DMS79 treated with DMSO at 0.1 percent for 48 hours (cell line): ENCODE measurements around the gene RAPGEF5.
A peak's percentile ranks its signal among the peaks of the same experiment; 100 is the strongest.
"Not testable (repeated sequence)": the region's sequence is repeated elsewhere in the genome, so short reads cannot be mapped to it uniquely, and the experiment has no call there.

ENCODE experiments used
- DNase-seq: peaks from one replicate; lab custom pipeline; 2025; lab: John Stamatoyannopoulos, UW

Gene RAPGEF5

DNA sequence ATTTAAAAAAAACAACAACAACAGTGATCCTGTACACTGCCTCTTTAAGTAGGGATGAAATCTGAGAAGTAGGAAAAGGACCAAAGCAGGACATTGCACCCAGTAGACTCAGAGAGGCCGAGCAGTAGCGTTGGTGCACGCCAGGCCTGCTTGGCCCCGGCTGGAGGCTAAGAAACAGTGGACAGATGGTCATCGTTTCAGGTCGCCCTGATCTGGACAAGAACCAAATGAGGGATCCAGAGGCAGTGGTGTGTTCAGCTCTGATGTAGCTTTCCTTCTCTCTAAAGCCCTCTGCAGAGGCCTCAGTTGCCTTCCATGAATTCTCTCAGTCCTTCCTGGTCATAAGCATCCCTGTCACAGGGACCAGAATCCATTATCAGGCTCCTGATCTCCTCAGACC lies 269.1 kb downstream of the RAPGEF5 start:
- DNase-seq: no peak

DNA sequence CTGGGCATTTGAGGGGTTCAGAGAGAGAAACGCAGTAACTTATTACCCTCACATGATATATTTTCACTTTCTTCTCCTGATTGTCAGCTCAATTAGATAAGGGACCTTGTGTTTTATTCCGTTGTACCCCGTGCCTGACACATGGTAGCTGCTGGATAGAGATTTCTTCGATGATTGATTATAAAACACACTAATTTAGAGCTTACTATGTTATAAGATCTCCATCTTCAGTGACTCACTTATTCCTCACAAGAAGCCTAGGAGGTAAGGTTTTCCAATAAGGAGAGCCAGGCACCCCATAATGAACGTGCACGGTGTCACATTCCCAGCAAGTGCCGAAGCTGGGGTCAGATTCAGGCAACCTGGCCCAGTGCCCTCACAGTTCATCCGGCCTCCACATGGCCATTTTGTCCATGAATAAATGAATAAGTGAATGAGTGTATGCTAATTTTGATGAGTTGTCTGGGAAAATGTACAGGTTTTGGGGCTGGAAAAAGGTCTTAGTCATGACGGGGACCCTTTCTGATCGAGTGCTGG lies 273.2 kb downstream of the RAPGEF5 start:
- DNase-seq: no peak

GRCh38 chr7:22082886-22083703 lies 273.9 kb downstream of the RAPGEF5 start:
- DNase-seq: peak; percentile 43

- no peak for DNase-seq
Measured at GRCh38 chr7:22082553-22082885, 274.4 kb downstream of the RAPGEF5 start.

DNA sequence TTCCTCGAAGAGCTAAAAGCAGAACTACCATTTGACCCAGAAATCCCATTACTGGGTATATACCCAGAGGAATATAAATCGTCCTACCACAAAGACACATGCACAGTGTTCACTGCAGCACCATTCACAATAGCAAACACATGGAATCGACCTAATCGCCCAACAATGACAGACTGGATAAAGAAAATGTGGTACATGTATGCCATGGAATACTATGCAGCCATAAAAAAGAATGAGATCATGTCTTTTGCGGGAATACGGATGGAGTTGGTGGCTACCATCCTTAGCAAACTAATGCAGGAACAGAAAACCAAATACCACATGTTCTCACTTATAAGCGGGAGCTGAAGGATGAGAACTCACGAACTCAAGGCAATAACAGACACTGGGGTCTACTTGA lies 276.7 kb downstream of the RAPGEF5 start:
- not testable (repeated sequence) for DNase-seq

DNA sequence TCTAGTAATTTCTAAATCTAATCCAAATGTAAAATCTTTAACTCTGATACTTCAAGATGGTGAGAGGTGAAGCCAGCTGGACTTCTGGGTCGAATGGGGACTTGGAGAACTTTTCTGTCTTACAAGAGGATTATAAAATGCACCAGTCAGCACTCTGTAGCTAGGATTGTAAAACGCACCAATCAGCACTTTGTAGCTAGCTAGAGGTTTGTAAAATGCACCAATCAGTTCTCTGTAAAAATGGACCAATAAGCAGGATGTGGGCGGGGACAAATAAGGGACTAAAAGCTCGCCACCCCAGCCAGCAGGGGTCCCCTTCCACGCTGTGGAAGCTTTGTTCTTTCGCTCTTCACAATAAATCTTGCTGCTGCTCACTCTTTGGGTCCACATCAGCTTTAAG lies 278.1 kb downstream of the RAPGEF5 start:
- DNase-seq: not testable (repeated sequence)

- DNase-seq: no peak
Measured at GRCh38 chr7:22075561-22075960, 281.4 kb downstream of the RAPGEF5 start.

GRCh38 chr7:22074897-22075296 lies 282.1 kb downstream of the RAPGEF5 start:
- no peak for DNase-seq
